ENCODE measurements around the gene FXYD3.
A peak's percentile ranks its signal among the peaks of the same experiment; 100 is the strongest.

FXYD3 gene

DNA sequence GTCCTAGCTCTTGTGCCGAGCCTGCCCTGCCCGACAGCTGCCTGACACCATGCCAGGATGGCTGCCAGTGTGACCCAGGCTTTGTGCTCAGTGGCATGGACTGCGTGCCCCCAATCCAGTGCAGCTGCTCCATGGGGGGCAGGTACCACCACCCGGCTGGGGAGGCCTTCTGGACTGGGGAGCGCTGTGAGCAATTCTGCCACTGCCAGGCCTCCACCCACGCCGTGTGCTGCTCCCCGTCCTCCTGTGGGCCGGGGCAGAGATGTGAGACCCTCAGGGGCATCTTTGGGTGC is 9.4 kb upstream of the FXYD3 start:
- DNase-seq (ENCODE audit: low read depth), result no peak

- DNase-seq (ENCODE audit: low read depth), result no peak
Measured at GRCh38 chr19:35106898-35107541, 8.6 kb upstream of the FXYD3 start.

DNA sequence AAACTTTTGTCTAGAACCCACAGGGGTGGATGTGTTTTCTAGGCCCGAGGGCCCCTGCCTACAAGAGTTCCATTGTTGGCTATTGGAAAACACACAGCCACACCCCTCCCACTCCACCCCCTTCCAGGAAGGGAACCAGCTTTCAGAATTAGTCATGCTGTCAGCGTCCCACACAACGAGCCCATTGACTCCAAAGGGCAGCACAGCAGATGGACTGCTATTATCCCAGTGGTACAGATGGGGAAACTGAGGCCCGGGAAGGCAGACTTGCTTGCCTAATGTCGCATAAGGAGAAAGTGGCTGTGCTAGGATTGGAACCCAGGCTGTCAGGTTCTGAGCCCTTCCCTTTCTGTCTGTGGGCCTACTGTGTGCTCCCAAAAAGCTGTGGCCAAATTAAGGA is 8.1 kb upstream of the FXYD3 start:
- no peak for DNase-seq (ENCODE audit: low read depth)

- no peak for DNase-seq (ENCODE audit: low read depth)
Measured at GRCh38 chr19:35108730-35109129, 6.9 kb upstream of the FXYD3 start.

DNA sequence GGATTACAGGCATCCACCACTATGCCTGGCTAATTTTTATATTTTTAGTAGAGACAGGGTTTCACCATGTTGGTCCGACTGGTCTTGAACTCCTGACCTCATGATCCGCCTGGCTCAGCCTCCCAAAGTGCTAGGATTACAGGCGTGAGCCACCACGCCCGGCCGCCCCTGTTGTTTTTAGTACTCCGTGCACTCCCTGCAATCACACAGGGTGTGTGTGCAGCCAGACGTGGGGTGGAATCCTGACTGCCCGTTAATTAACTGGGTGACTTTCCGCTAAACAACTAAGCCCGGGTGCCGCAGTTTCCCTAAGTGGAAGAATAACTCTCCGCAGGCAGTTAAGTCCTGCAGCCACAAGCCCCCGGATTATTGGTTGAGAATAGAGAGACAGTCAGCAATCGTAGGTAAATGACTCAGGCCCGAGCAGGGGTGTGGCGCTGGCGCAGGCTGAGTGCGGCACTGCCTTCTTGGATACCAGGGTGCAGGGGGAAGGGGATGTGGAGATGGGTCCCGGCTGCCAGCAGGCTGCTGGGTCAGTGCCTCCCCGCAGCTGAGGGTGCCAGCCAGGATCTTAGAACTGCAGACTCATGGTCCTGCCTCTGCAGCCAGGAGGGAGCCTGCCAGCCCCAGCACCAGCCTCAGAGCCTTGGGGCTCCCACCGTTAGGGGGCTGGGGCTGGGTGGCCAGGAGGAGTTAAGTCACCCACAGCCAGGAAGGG is 6.1 kb upstream of the FXYD3 start:
- no peak for DNase-seq (ENCODE audit: low read depth)

DNA sequence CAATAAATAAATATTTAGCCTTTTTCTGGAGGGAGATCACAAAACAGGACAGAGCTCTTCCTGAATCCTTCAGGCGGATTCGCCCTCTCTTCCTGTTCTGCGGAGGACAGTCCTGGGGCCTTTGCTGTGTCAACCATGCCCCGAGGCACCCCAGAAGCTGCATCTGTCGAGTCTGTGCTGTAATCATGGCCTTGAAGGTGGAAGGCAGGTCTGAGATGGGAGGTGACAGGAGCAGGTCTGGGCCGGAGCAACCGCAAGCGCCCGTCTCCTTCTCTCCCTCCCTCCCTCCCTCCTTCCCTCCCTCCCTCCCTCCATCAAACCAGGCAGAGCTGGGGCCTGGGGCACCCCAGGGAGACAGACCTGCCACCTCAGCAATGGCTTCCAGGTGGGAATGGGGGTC is 4.6 kb upstream of the FXYD3 start:
- no peak for DNase-seq (ENCODE audit: low read depth)

DNA sequence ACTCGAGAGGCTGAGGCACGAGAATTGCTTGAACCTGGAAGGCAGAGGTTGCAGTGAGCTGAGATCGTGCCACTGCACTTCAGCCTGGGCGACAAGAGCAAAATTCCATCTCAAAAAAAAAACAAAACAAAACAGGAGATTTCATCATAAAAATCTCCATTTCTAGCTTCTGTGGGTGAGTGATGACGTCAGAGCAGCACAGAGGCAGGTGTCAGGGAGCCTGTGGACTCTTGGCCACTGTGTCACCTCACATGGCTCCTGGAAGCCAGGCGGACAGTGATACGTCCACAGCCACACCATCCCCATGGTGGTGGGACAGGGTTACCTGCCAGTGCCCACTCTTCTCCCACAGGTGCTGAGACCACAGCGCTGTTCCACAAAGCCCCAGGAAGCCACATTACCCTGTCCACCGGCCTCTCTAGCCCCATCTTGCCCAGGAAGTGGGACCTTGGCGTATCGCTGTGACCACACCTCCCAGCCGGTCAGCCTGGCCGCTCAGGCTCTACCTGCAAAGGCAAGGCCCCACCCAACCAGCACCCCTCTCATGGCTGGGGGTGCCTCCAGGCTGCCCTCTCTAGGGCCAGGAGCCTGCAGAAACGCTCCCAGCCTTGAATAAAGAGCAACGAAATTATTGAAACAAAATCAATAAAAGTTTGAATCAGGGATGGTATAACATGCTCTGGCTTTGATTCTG is 2.5 kb upstream of the FXYD3 start:
- DNase-seq (ENCODE audit: low read depth), result no peak

GRCh38 chr19:35114353-35115176 is 1.1 kb upstream of the FXYD3 start:
- DNase-seq (ENCODE audit: low read depth), result peak; percentile 38

- no peak for DNase-seq (ENCODE audit: low read depth)
Measured at GRCh38 chr19:35116072-35116801, 614 bp downstream of the FXYD3 start.

DNA sequence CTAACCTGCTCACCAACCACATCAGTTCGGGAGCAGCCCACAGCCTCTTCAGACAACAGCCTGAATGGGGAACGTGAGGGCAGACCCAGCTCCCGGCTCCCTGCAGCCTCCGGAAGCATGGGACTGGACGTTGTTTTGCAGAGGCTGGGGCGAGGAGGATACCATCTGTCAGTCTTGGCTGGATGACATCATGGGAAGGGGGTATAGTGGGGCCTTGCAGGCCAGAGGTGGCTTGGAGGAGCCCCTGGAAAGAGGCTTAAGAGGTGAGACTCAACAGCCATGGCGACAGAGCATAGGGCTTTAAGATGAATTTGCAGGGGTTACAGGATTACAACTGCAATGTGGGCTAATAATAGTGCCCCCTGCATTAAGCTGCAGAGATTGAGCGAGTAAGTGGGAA is 1.5 kb downstream of the FXYD3 start:
- no peak for DNase-seq (ENCODE audit: low read depth)

DNA sequence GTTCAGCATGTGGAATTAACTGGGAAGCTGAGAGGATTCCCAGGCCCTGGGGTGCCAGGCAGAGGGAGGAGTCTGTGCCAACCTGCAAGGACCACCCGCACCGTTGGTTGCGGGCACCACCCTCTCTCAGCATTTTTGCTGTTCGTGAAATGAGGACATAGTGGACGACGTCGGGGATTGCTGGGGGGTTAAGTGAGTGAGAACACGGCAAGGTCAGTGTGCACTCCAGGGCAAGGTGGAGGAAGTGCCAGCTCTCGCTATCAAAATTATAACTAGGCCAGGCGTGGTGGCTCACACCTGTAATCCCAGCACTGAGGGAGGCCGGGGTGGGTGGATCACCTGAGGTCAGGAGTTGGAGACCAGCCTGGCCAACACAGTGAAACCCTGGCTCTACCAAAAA is 2.2 kb downstream of the FXYD3 start:
- no peak for DNase-seq (ENCODE audit: low read depth)

DNA sequence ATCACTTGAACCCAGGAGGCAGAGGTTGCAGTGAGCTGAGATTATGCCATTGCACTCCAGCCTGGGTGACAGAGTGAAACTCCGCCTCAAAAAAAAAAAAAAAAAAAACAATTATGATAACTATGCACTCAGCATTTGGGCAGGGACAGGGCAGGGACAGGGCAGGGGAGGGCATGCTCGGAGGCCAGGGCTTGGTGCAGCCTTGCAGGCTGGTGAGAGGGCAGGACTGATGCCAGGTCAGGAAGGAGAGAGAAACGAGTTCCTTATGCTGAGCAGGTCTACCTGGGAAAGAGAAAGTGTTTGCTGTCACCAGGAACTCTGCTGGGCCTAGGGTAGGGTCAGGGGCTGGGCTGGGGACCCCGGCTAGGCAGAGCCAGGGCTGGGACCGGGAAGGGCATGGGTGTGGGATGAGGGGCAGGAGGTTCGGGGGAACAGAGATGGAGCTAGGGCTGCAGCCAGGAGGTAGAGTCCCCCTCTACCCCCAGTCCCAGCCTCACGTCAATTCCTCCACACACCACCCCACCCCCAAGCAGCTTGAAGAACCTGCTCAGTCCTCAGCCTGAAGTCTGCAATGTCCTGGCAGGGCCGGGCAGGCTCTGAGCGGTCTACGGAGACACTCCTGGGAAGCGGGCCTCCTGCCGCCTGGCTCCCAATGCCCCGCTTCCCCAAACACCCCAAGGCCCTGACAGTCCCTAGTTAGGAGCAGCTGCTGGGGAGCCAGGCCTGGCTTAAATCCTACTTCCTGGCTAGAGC is 2.8 kb downstream of the FXYD3 start:
- no peak for DNase-seq (ENCODE audit: low read depth)

DNA sequence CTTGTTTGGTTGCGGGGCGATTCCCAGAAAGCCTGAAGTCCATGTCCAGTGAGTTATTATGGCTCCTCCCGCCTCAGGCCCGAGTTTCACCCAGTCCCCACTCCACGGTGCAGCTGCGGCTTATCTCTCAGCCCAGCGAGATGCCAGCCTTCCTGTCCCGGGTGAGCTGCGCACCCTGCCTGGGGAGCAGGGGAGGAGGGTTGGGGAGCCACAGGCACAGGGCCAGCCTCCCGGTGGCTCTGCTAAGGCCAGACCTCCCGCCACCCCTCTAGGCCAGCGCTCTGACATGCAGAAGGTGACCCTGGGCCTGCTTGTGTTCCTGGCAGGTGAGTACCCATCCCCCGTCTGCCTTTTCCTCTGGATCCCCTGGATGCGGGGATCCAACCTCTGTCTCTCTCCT is 3.5 kb downstream of the FXYD3 start:
- DNase-seq (ENCODE audit: low read depth), result no peak

DNA sequence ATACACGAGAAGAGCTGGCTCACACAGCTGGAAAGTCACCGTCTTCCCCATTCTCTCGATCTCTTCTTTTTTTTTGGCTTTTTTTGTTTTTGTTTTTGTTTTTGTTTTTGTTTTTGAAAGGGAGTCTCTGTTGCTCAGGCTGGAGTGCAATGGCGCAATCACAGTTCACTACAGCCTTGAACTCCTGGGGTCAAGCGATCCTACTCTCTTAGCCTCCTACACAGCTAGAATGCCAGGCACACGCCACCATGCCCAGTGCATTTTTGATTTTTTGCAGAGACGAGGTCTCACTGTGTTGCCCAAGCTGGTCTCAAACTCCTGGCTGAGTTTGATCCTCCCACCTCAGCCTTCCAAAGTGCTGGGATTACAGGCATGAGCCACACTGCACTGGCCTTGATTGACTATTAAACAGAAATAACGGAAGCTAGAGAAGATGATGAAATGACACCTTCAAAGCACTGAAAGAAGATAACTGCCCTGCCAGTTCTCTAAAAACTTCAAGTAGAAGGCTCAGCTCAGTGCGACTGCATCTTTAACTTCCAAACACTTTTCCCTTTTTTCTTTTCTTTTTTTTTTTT is 4.0 kb downstream of the FXYD3 start:
- DNase-seq (ENCODE audit: low read depth), result no peak

DNA sequence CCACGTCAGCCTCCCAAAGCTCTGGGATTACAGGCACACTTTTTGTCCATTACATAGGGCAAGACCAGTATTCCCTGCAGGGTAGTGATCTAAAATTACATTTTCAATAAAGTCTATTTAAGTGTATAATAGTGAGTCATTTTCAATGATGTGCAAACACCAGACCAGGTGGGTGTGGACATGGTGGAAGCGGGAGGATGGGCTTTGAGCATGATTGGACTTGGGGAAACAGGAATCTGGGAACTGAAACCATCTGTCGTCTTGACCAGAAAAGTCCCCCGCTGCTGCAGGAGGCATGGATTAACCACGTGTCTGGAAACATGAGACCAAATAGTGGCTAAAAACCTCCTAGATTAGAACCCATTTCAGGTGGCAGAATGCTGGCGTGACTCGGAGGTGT is 4.9 kb downstream of the FXYD3 start:
- peak; percentile 92 for DNase-seq (ENCODE audit: low read depth)

- DNase-seq (ENCODE audit: low read depth), result no peak
Measured at GRCh38 chr19:35120898-35121297, 5.3 kb downstream of the FXYD3 start.

DNA sequence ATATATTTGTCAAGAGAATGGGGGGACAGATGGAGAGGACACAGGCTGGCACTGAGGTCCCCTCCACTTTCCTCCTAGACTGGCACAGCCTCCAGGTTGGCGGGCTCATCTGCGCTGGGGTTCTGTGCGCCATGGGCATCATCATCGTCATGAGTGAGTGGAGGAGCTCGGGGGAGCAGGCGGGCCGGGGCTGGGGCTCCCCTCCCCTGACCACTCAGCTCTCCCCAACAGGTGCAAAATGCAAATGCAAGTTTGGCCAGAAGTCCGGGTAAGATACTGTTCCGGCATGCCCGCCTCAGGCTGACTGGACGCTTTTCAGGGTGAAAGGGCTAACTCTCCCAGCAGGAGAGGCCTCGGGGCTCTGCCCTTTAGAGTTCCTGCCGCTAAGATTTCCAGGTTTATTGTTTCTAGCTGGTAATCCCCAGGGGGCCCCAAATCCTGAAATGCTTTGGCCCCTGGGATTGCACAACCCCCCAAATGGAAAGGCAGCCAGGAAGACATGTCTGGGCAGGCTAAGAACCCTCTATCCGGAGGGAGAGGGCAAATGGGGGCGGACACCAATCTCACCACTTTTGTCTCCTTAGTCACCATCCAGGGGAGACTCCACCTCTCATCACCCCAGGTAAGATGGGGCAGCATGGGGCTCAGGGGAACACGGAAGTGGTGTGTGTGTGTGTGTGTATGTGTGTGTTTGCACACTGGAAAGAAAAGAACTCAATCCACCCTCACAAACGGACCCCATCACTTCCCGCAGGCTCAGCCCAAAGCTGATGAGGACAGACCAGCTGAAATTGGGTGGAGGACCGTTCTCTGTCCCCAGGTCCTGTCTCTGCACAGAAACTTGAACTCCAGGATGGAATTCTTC is 7.3 kb downstream of the FXYD3 start:
- DNase-seq (ENCODE audit: low read depth), result peak; percentile 69

DNA sequence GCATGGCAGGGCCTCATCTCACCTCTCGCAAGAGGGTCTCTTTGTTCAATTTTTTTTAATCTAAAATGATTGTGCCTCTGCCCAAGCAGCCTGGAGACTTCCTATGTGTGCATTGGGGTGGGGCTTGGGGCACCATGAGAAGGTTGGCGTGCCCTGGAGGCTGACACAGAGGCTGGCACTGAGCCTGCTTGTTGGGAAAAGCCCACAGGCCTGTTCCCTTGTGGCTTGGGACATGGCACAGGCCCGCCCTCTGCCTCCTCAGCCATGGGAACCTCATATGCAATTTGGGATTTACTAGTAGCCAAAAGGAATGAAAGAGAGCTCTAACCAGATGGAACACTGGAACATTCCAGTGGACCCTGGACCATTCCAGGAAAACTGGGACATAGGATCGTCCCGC is 8.0 kb downstream of the FXYD3 start:
- DNase-seq (ENCODE audit: low read depth), result peak; percentile 88

DNA sequence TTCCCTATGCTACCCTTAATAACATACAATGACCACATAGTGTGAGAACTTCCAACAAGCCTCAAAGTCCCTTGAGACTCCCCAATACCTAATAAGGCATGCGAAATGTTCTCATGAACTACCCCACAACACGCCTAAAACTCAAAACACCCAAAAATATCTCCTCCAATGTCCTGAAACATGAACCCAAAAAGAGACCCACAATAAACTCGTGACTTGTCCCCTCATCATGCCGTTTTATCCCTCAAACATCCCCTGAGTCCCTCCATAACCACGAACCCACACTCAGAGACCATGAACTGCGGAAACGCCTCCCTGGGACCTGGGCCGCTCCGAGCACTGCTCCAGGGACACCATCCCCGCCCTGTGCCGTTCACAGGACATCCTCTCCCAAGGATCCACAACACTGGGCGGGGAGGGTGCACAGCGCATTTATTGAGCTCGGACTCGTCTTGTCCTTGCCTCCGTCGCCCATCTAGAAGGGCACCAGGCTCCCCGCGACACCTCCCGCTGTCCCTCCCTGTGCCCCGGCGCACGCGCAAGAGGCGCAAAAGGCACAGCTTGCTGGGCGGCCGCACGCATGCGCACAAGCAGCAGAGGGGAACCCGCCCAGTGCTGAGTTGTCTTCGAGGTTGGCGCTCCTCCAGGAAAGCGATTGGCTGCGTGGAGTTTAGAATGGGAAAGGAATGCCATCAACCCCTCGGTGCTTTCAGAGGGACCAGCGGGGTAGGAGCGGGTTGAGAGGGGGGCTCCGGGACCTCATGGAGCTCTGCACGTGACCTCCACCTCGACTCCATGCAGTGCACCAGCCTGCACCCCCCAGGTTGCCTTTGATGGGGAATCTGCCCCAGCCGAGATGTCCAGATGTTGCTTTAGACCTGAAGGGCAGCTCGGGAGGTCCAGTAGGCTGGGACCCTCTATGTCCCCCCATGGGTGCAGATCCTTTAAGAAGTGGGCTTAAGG is 8.8 kb downstream of the FXYD3 start:
- peak; percentile 92 for DNase-seq (ENCODE audit: low read depth)

All from fibroblast of gingiva (primary cell).